Suprapubic skin (tissue), 4 donors: Measurements from ENCODE around the gene TTC27. TPM values are rescaled to one million over a fixed set of nuclear protein-coding genes. Genes with fewer than 3 reads are reported as not detected.
"Not testable (repeated sequence)": the region's sequence is repeated elsewhere in the genome, so short reads cannot be mapped to it uniquely, and the experiment has no call there.

Source experiments
- DNase-seq, 2 donors: peaks; one replicate each; pipeline ENCODE4 v3.0.0-alpha.2; 2019; ENCODE audit warnings: low spot score in 2 of 2
- H3K27ac ChIP-seq: fragments of 200-600 bp; sonication (generic); one replicate; pipeline ENCODE4 v1.5.1; 2019
- H3K27me3 ChIP-seq: fragments of 200-600 bp; sonication (generic); one replicate; pipeline ENCODE4 v1.5.1; 2019
- H3K36me3 ChIP-seq: fragments of 200-600 bp; sonication (generic); one replicate; pipeline ENCODE4 v1.5.1; 2019
- H3K4me1 ChIP-seq: fragments of 200-600 bp; sonication (generic); one replicate; pipeline ENCODE4 v1.5.1; 2019
- H3K4me3 ChIP-seq: fragments of 200-600 bp; sonication (generic); one replicate; pipeline ENCODE4 v1.5.1; 2019; ENCODE audit warnings: mild to moderate bottlenecking
- H3K9me3 ChIP-seq: fragments of 200-600 bp; sonication (generic); one replicate; pipeline ENCODE4 v1.5.1; 2019
- CTCF ChIP-seq, 2 donors: fragments of 200-600 bp in 1 of 2; fragments of 450-650 bp in 1 of 2; sonication (generic) in 1 of 2; IDR thresholded peaks; one replicate each; pipeline ENCODE4 v1.5.1; 2016 to 2019; ENCODE audit warnings: antibody characterized with exemption in 2 of 2, mild to moderate bottlenecking in 1 of 2, moderate library complexity in 1 of 2
- EP300 ChIP-seq: sonication (generic); formaldehyde crosslinking; IDR thresholded peaks from one replicate; pipeline ENCODE4 v1.6.1; 2017; ENCODE audit warnings: antibody characterized with exemption
- POLR2A ChIP-seq, 2 donors: fragments of 450-650 bp; IDR thresholded peaks; one replicate each; pipeline ENCODE4 v1.6.1; 2017; ENCODE audit warnings: antibody characterized with exemption in 2 of 2, mild to moderate bottlenecking in 2 of 2, moderate library complexity in 2 of 2
- POLR2AphosphoS5 ChIP-seq, 3 donors: sonication (generic); formaldehyde crosslinking; IDR thresholded peaks; one replicate each; pipeline ENCODE4 v1.6.1; 2017; ENCODE audit warnings: antibody characterized with exemption in 3 of 3
- WGBS: methylation state at CpG from one replicate; pipeline ENCODE4 v1.1.5; 2018; 5-methylcytosine and 5-hydroxymethylcytosine counted together
- total RNA-seq, 4 donors: library from RNA; depleted of rRNA; stranded (reverse); fragments of >200 nt; gene quantifications; one replicate each; pipeline ENCODE4 v1.1.0, GENCODE V29; 2016

TTC27 gene
- total RNA-seq, 4 donors from 2014 or later, result 14.0 to 32.7 (median 19.1) TPM

DNA sequence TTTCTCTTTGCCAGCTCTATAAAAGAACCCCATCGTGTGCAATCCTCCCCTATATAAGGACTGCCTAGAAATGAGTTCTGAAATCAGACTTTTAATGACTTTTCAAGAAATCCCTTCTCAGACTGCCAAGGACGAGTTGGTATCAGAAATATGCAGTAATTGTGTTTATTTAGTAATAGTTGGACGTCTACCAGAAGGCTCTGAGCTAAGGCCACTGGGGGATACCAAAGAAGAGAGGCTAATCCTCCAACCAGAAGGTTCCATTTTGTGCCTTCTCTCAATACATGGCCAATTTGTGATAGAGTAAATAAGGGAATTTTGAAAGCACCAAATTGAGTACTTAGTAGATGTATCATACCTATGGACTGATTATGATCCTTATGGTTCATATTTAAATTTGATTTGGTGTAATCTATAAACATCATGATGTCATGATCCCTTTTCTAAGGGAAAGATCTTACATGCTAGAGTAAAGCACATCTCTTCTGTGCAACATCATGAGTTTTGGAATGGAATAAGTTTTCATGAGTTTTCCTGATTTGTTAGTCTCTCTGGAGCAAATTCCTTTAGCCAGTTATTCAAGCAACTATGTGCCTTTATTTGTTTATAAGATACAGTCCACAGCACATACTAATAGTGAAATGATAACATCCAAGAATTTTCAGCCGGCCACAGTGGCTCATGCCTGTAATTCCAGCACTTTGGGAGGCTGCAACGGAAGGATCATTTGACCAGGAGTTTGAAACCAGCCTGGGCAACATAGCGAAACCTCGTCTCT lies 236.7 kb downstream of the TTC27 start:
- WGBS, result 56% methylated on average over 7 of the region's 7 CpGs
- no peaks in the 10 kb centered on the region for H3K27me3 ChIP-seq
- no peak overlapping the region for H3K27ac ChIP-seq
- TF ChIP-seq POLR2AphosphoS5 (IDR thresholded peaks at IDR 0.05) (no peak), CTCF (IDR thresholded peaks at IDR 0.05) (no peak), EP300 (no peak), POLR2A (IDR thresholded peaks at IDR 0.05) (no peak)
- no peaks in the 10 kb centered on the region for H3K9me3 ChIP-seq
- no peaks in the 10 kb centered on the region for H3K4me1 ChIP-seq
- H3K4me3 ChIP-seq, result no peak overlapping the region
- no peak for DNase-seq
- H3K36me3 ChIP-seq, result no peaks in the 10 kb centered on the region

- Histone ChIP-seq H3K4me1 (no peaks in the 10 kb centered on the region), H3K36me3 (no peaks in the 10 kb centered on the region), H3K9me3 (no peaks in the 10 kb centered on the region), H3K4me3 (no peak overlapping the region), H3K27me3 (no peaks in the 10 kb centered on the region), H3K27ac (no peak overlapping the region)
- TF ChIP-seq POLR2A (IDR thresholded peaks at IDR 0.05) (no peak), POLR2AphosphoS5 (IDR thresholded peaks at IDR 0.05) (no peak), CTCF (IDR thresholded peaks at IDR 0.05) (no peak), EP300 (no peak)
- WGBS, result 54% methylated on average over 3 of the region's 3 CpGs
- no peak for DNase-seq
Observed at GRCh38 chr2:32865399-32866068, 237.7 kb downstream of the TTC27 start.

- DNase-seq, H3K9me3 ChIP-seq, H3K27ac ChIP-seq, H3K36me3 ChIP-seq, H3K27me3 ChIP-seq, H3K4me3 ChIP-seq, H3K4me1 ChIP-seq: not testable (repeated sequence)
- WGBS, result 95% methylated on average over 1 of the region's 1 CpG
Observed at GRCh38 chr2:32866462-32866861, 238.6 kb downstream of the TTC27 start.
